ENCODE data around the gene CACNA1I. TPM values are rescaled to one million over a fixed set of nuclear protein-coding genes. Genes with fewer than 3 reads are reported as not detected.

CACNA1I gene
- total RNA-seq, 2 experiments from 2014 or later: 0.07 to 0.09 TPM

GRCh38 chr22:39594411-39594810 lies 23.9 kb downstream of the CACNA1I start:
- Mint-ChIP-seq H3K9me3 (no peaks in the 10 kb centered on the region), H3K27ac (no peak overlapping the region), H3K27me3 (peaks cover 13% of the 10 kb centered on the region), H3K36me3 (ENCODE audit: low read depth) (no peaks in the 10 kb centered on the region), H3K4me1 (ENCODE audit: low read depth) (peaks cover 6% of the 10 kb centered on the region), H3K4me3 (no peak overlapping the region)
- intact Hi-C loops (cut with micrococcal nuclease): no loop called here
- POLR2A ChIA-PET: no interaction called here
- DNase-seq (no peak), ATAC-seq (no peak)
- CTCF ChIA-PET: no interaction called here
- TF ChIP-seq, protein P1, sequence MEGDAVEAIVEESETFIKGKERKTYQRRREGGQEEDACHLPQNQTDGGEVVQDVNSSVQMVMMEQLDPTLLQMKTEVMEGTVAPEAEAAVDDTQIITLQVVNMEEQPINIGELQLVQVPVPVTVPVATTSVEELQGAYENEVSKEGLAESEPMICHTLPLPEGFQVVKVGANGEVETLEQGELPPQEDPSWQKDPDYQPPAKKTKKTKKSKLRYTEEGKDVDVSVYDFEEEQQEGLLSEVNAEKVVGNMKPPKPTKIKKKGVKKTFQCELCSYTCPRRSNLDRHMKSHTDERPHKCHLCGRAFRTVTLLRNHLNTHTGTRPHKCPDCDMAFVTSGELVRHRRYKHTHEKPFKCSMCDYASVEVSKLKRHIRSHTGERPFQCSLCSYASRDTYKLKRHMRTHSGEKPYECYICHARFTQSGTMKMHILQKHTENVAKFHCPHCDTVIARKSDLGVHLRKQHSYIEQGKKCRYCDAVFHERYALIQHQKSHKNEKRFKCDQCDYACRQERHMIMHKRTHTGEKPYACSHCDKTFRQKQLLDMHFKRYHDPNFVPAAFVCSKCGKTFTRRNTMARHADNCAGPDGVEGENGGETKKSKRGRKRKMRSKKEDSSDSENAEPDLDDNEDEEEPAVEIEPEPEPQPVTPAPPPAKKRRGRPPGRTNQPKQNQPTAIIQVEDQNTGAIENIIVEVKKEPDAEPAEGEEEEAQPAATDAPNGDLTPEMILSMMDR (IDR thresholded peaks at IDR 0.05): no peak

- Mint-ChIP-seq H3K27me3 (peaks cover 13% of the 10 kb centered on the region), H3K9me3 (no peaks in the 10 kb centered on the region), H3K4me3 (no peak overlapping the region), H3K36me3 (ENCODE audit: low read depth) (no peaks in the 10 kb centered on the region), H3K4me1 (ENCODE audit: low read depth) (peaks cover 6% of the 10 kb centered on the region), H3K27ac (no peak overlapping the region)
- TF ChIP-seq, protein P1 (IDR thresholded peaks at IDR 0.05): no peak
- intact Hi-C loops (cut with micrococcal nuclease): no loop called here
- POLR2A ChIA-PET: no interaction called here
- CTCF ChIA-PET: no interaction called here
- DNase-seq (no peak), ATAC-seq (no peak)
These were observed 25.1 kb downstream of the CACNA1I start for GRCh38 chr22:39595622-39596172.

DNA sequence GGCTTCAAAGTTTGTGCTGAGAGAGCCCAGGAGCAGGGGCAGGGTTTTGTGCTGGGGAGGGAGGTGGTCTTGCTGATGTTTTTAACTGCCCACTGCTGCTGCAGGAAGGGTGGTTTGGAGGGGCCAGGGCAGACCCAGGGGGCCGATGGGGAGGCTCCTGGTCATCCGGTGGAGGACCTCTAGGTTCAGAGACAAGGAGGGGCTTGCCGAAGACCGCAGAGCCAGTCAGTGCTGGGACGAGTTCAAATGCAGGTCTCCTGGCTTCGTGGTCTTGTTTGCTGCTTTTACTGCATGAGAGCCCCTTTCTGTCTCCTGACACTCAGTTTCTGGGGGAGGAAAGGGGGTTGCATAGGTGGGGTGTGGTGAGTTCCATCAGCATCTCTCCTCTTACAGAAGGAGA lies 26.0 kb downstream of the CACNA1I start:
- no peak overlapping the region for H3K4me3 Mint-ChIP-seq
- intact Hi-C loops (cut with micrococcal nuclease): no loop called here
- H3K27me3 Mint-ChIP-seq: peaks cover 13% of the 10 kb centered on the region
- ChIA-PET CTCF (no interaction called here), POLR2A (no interaction called here)
- H3K36me3 Mint-ChIP-seq (ENCODE audit: low read depth): no peaks in the 10 kb centered on the region
- DNase-seq (no peak), ATAC-seq (no peak)
- H3K27ac Mint-ChIP-seq: no peak overlapping the region
- TF ChIP-seq, protein P1 (IDR thresholded peaks at IDR 0.05): no peak
- no peaks in the 10 kb centered on the region for H3K9me3 Mint-ChIP-seq
- H3K4me1 Mint-ChIP-seq (ENCODE audit: low read depth): peaks cover 14% of the 10 kb centered on the region

DNA sequence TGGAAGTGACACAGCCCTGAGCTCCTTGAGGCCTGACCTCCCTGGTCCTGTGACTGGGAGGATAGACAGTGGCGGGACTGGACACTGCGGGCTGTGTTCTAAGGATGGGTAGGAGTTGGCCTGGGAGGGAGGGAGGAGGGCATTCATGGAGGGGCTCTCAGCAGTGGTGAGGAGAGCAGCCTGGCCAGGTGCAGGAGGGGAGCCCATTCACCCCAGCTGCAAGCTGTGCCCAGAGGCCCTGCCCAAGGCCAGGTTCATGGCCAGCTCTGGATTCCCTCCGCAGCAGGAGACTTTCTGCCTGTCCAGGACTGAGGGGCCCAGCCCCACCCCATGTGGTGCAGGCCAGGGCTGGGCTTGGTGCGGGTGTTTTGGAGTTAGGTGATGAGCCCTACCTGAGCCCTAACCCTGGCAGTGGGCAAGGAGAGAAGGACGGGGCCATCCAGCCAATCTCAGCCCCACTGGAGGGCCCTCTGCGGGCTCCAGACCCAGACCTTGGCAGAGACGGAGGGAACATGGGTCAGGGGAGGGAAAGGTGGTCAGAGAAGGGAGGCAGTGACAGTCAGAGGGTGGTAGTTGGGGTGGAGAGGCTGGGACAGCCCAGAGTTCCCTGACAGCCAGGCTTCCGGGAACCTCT lies 26.8 kb downstream of the CACNA1I start:
- DNase-seq: no peak
- Mint-ChIP-seq H3K27ac (no peak overlapping the region), H3K27me3 (peaks cover 13% of the 10 kb centered on the region)

More for the DNA sequence above, 26.8 kb downstream of the CACNA1I start:
- CTCF ChIA-PET: no interaction called here
- peaks cover 19% of the 10 kb centered on the region for H3K4me1 Mint-ChIP-seq (ENCODE audit: low read depth)
- no peak overlapping the region for H3K4me3 Mint-ChIP-seq
- TF ChIP-seq, protein P1 (IDR thresholded peaks at IDR 0.05): no peak
- no peaks in the 10 kb centered on the region for H3K36me3 Mint-ChIP-seq (ENCODE audit: low read depth)
- no peak for ATAC-seq
- H3K9me3 Mint-ChIP-seq: peaks cover 2% of the 10 kb centered on the region
- intact Hi-C loops (cut with micrococcal nuclease): no loop called here
- POLR2A ChIA-PET: no interaction called here

Measured in activated CD8-positive, alpha-beta T cell treated with anti-CD3 and anti-CD28 coated beads for 36 hours (primary cell).